Measurements from ENCODE around the gene PRKAG3. TPM values are rescaled to one million over a fixed set of nuclear protein-coding genes. Genes with fewer than 3 reads are reported as not detected.
A peak's percentile ranks its signal among the peaks of the same experiment; 100 is the strongest.

PRKAG3 gene
- total and polyA plus RNA-seq, 2 experiments from 2014 or later = not detected

- no peak for TF ChIP-seq NANOG (IDR thresholded peaks at IDR 0.05; ENCODE audit: borderline replicate concordance)
- no peak for TF ChIP-seq REST (IDR thresholded peaks at IDR 0.05; ENCODE audit: unreplicated experiment)
- no peak for TF ChIP-seq CREB1 (CRISPR knock-in tag; IDR thresholded peaks at IDR 0.05; ENCODE audit: low read depth)
Measured at GRCh38 chr2:218856896-218857243, 25.3 kb upstream of the PRKAG3 start (continued).

- DNase-seq (ENCODE audit: low spot score) (no peak), ATAC-seq (no peak)
- H2AFZ ChIP-seq = no peak overlapping the region
- H3K36me3 Mint-ChIP-seq (ENCODE audit: low read depth) = no peaks in the 10 kb centered on the region
- no peak overlapping the region for H3K27ac Mint-ChIP-seq
- H3K9me2 ChIP-seq (ENCODE audit: insufficient read depth) = no peaks in the 10 kb centered on the region
- peaks cover 84% of the 10 kb centered on the region for H3K27me3 Mint-ChIP-seq (ENCODE audit: insufficient read depth, low read depth, poor library complexity)
- peaks cover 55% of the 10 kb centered on the region for H3K4me1 ChIP-seq (ENCODE audit: insufficient read depth)
- TF ChIP-seq EZH2 (IDR thresholded peaks at IDR 0.05; ENCODE audit: low read depth, unreplicated experiment) (peak; percentile 76), ZNF114 (CRISPR knock-in tag; IDR thresholded peaks at IDR 0.05) (no peak)
- H3K27ac ChIP-seq (ENCODE audit: low read depth) = no peak overlapping the region
- peaks cover 66% of the 10 kb centered on the region for H3K4me1 Mint-ChIP-seq
- H3K4me3 ChIP-seq = no peak overlapping the region
- no peaks in the 10 kb centered on the region; the same call in 2 of the 3 replicates for H3K9me3 Mint-ChIP-seq
- H3K4me3 Mint-ChIP-seq = peak overlapping the region; percentile 20; the same call in 1 of the 3 replicates
- no peak overlapping the region for H3K4me2 ChIP-seq
- H3K27me3 ChIP-seq (ENCODE audit: insufficient read depth) = peaks cover 91% of the 10 kb centered on the region
- H3K36me3 ChIP-seq (ENCODE audit: insufficient read depth) = no peaks in the 10 kb centered on the region; the same call in 1 of the 2 replicates
- H3K79me2 ChIP-seq (replicated peaks; ENCODE audit: insufficient read depth) = no peaks in the 10 kb centered on the region
- 0 out of 2 replicates have a peak, but pooled peaks cover 16% of the 10 kb centered on the region for H3F3A ChIP-seq (replicated peaks; ENCODE audit: low read depth)
- H4K20me1 ChIP-seq (replicated peaks; ENCODE audit: insufficient read depth) = peaks cover 7% of the 10 kb centered on the region
Measured at GRCh38 chr2:218856167-218856895, 24.7 kb upstream of the PRKAG3 start.

GRCh38 chr2:218855305-218856166 lies 23.9 kb upstream of the PRKAG3 start:
- H3K27me3 Mint-ChIP-seq (ENCODE audit: insufficient read depth, low read depth, poor library complexity) = peaks cover 77% of the 10 kb centered on the region
- no peaks in the 10 kb centered on the region for H3K79me2 ChIP-seq (replicated peaks; ENCODE audit: insufficient read depth)
- peaks cover 85% of the 10 kb centered on the region for H3K27me3 ChIP-seq (ENCODE audit: insufficient read depth)
- no peak overlapping the region for H3K27ac ChIP-seq (ENCODE audit: low read depth)
- H4K20me1 ChIP-seq (replicated peaks; ENCODE audit: insufficient read depth) = peaks cover 7% of the 10 kb centered on the region
- no peak for ATAC-seq
- H3K4me3 Mint-ChIP-seq = peak overlapping the region; percentile 39; the same call in 1 of the 3 replicates
- no peaks in the 10 kb centered on the region; the same call in 1 of the 2 replicates for H3K36me3 ChIP-seq (ENCODE audit: insufficient read depth)
- H3K4me2 ChIP-seq = peak overlapping the region; percentile 33
- no peaks in the 10 kb centered on the region; the same call in 2 of the 3 replicates for H3K9me3 Mint-ChIP-seq
- H3K4me3 ChIP-seq = no peak overlapping the region
- peaks cover 53% of the 10 kb centered on the region for H3K4me1 ChIP-seq (ENCODE audit: insufficient read depth)
- no peak for TF ChIP-seq ZNF331 (CRISPR knock-in tag; IDR thresholded peaks at IDR 0.05; ENCODE audit: low read depth)
- TF ChIP-seq JUNB (IDR thresholded peaks at IDR 0.05; ENCODE audit: unreplicated experiment) = no peak
- TF ChIP-seq NANOG (IDR thresholded peaks at IDR 0.05; ENCODE audit: borderline replicate concordance) = no peak
- TF ChIP-seq EZH2 (IDR thresholded peaks at IDR 0.05; ENCODE audit: low read depth, unreplicated experiment) = peak; percentile 45
- no peak for TF ChIP-seq CREB1 (CRISPR knock-in tag; IDR thresholded peaks at IDR 0.05; ENCODE audit: low read depth)
- no peak for TF ChIP-seq STAT1 (IDR thresholded peaks at IDR 0.05; ENCODE audit: unreplicated experiment)
- H3F3A ChIP-seq (replicated peaks; ENCODE audit: low read depth) = 0 out of 2 replicates have a peak, but pooled peaks cover 15% of the 10 kb centered on the region
- H2AFZ ChIP-seq = no peak overlapping the region
- no peaks in the 10 kb centered on the region for H3K9me2 ChIP-seq (ENCODE audit: insufficient read depth)
- no peaks in the 10 kb centered on the region for H3K36me3 Mint-ChIP-seq (ENCODE audit: low read depth)
- peaks cover 60% of the 10 kb centered on the region for H3K4me1 Mint-ChIP-seq
- H3K27ac Mint-ChIP-seq = no peak overlapping the region
- DNase-seq (ENCODE audit: low spot score) = no peak
